Lung (tissue), 12 donors: ENCODE data around the gene CYP26A1. TPM values are rescaled to one million over a fixed set of nuclear protein-coding genes. Genes with fewer than 3 reads are reported as not detected.

Source experiments
- ATAC-seq: fragments of 200-7000 bp; cut with Tn5 transposase; one replicate; pipeline ENCODE4 v1.9.1; 2020; ENCODE audit warnings: moderate number of reproducible peaks; ENCODE audit not compliant: insufficient read depth, low FRiP score
- DNase-seq, 3 donors: peaks; one replicate each; pipeline ENCODE4 v3.0.0-alpha.2; 2013 to 2017
- H3K27ac ChIP-seq, 2 donors: one replicate each; pipeline ENCODE4 v1.5.1; 2013; ENCODE audit warnings: mild to moderate bottlenecking in 2 of 2, moderate library complexity in 2 of 2, control low read depth in 1 of 2, inconsistent platforms in 1 of 2, low read depth in 1 of 2, low read length in 1 of 2
- H3K27me3 ChIP-seq, 3 donors: one replicate each; pipeline ENCODE4 v1.5.1; 2013; ENCODE audit warnings: low read length in 2 of 3; ENCODE audit not compliant: control insufficient read depth in 3 of 3, insufficient read depth in 3 of 3
- H3K36me3 ChIP-seq, 4 donors: one replicate each; pipeline ENCODE4 v1.5.1; 2013; ENCODE audit warnings: low read length in 4 of 4, mild to moderate bottlenecking in 1 of 4, moderate library complexity in 1 of 4; ENCODE audit not compliant: control insufficient read depth in 4 of 4, insufficient read depth in 4 of 4
- H3K4me1 ChIP-seq, 5 donors: one replicate each; pipeline ENCODE4 v1.5.1; 2013; ENCODE audit warnings: low read length in 5 of 5, mild to moderate bottlenecking in 2 of 5, moderate library complexity in 1 of 5; ENCODE audit not compliant: control insufficient read depth in 5 of 5, insufficient read depth in 5 of 5
- H3K4me3 ChIP-seq: one replicate; pipeline ENCODE4 v1.5.1; 2013; ENCODE audit warnings: mild to moderate bottlenecking, control low read depth, moderate library complexity
- H3K9ac ChIP-seq, 2 donors: one replicate each; pipeline ENCODE4 v1.5.1; 2013; ENCODE audit warnings: low read length in 2 of 2, control low read depth in 1 of 2; ENCODE audit not compliant: insufficient read depth in 1 of 2
- H3K9me3 ChIP-seq, 4 donors: one replicate each; pipeline ENCODE4 v1.5.1; 2013; ENCODE audit warnings: low read length in 3 of 4, mild to moderate bottlenecking in 1 of 4, moderate library complexity in 1 of 4; ENCODE audit not compliant: control insufficient read depth in 4 of 4, insufficient read depth in 3 of 4
- CTCF ChIP-seq: IDR thresholded peaks from 2 replicates; pipeline ENCODE4 v1.5.1; 2012; ENCODE audit warnings: mild to moderate bottlenecking; ENCODE audit errors: control extremely low read depth, extremely low read depth
- WGBS, 2 donors: extraction: QIAGEN DNeasy Blood & Tissue Kit; methylation state at CpG; one replicate each; pipeline ENCODE4 v1.1.7; 2013; 5-methylcytosine and 5-hydroxymethylcytosine counted together
- polyA plus RNA-seq, 2 donors: library from polyadenylated mRNA; stranded (reverse); fragments of 200-250 nt; gene quantifications; one replicate each; pipeline ENCODE4 v1.2.1, GENCODE V29; 2013
- total RNA-seq, 2 donors: library from RNA; depleted of rRNA in 1 of 2; stranded (reverse); fragments of >200 nt in 1 of 2; gene quantifications; one replicate each; pipeline ENCODE4 v1.2.1, GENCODE V29; 2014 to 2021
- donor health status: control.
- donor health status: control.
- donor health status: Bipolar disorder and iron deficiency.
- donor health status: healthy.
- donor health status: DM: yes; HTN: yes; CAD: no.

The CYP26A1 gene
- total and polyA plus RNA-seq, 4 donors, result 0.02 to 0.08 TPM; not detected in 2

- Histone ChIP-seq H3K9ac (no peak overlapping the region), H3K27ac (no peak overlapping the region), H3K27me3 (no peaks in the 10 kb centered on the region), H3K9me3 (no peaks in the 10 kb centered on the region), H3K4me1 (no peaks in the 10 kb centered on the region), H3K4me3 (no peak overlapping the region), H3K36me3 (no peaks in the 10 kb centered on the region)
- WGBS, 2 donors, result 72 to 97% methylated on average over 1 of the region's 1 CpG
- ATAC-seq (no peak), DNase-seq (no peak)
- TF ChIP-seq CTCF, result no peak
Observed at GRCh38 chr10:93103953-93104352, 30.3 kb downstream of the CYP26A1 start.

GRCh38 chr10:93106631-93107072, 33.0 kb downstream of the CYP26A1 start:
- Histone ChIP-seq H3K9ac (no peak overlapping the region), H3K27ac (no peak overlapping the region), H3K27me3 (no peaks in the 10 kb centered on the region), H3K4me3 (no peak overlapping the region), H3K36me3 (no peaks in the 10 kb centered on the region), H3K4me1 (no peaks in the 10 kb centered on the region), H3K9me3 (no peaks in the 10 kb centered on the region)
- DNase-seq (no peak), ATAC-seq (no peak)
- 62 to 66% methylated on average over 2 of the region's 2 CpGs for WGBS, 2 donors
- TF ChIP-seq CTCF, result no peak

GRCh38 chr10:93110472-93111146, 36.9 kb downstream of the CYP26A1 start:
- Histone ChIP-seq H3K27ac (no peak overlapping the region), H3K9ac (no peak overlapping the region), H3K9me3 (no peaks in the 10 kb centered on the region), H3K36me3 (no peaks in the 10 kb centered on the region), H3K27me3 (no peaks in the 10 kb centered on the region), H3K4me3 (no peak overlapping the region), H3K4me1 (no peaks in the 10 kb centered on the region)
- WGBS, 2 donors, result 78 to 90% methylated on average over 3 of the region's 3 CpGs
- no peak for DNase-seq
- TF ChIP-seq CTCF, result no peak
- no peak for ATAC-seq

- WGBS, 2 donors, result 77 to 92% methylated on average over 2 of the region's 2 CpGs
- DNase-seq, result no peak
- Histone ChIP-seq H3K36me3 (no peaks in the 10 kb centered on the region), H3K9me3 (no peaks in the 10 kb centered on the region), H3K4me1 (no peaks in the 10 kb centered on the region), H3K4me3 (no peak overlapping the region), H3K27ac (no peak overlapping the region), H3K27me3 (no peaks in the 10 kb centered on the region), H3K9ac (no peak overlapping the region)
- no peak for ATAC-seq
- TF ChIP-seq CTCF, result no peak
Observed at GRCh38 chr10:93113042-93113441, 39.3 kb downstream of the CYP26A1 start.
